ENCODE data around the gene A2ML1. TPM values are rescaled to one million over a fixed set of nuclear protein-coding genes. Genes with fewer than 3 reads are reported as not detected.

The A2ML1 gene
- total and polyA plus RNA-seq, 2 donors, result 0.11 to 4.1 TPM

GRCh38 chr12:8823565-8824300 lies 1.3 kb downstream of the A2ML1 start:
- no peak overlapping the region for H3K4me3 ChIP-seq (ENCODE audit: low read depth, low read length)
- DNase-seq (ENCODE audit: extremely low spot score), result no peak
- WGBS, result 27% methylated on average over 8 of the region's 8 CpGs

GRCh38 chr12:8827551-8828256 lies 5.3 kb downstream of the A2ML1 start:
- 87% methylated on average over 4 of the region's 4 CpGs for WGBS
- no peak overlapping the region for H3K27ac ChIP-seq (ENCODE audit: low read depth)
- DNase-seq (ENCODE audit: extremely low spot score), result no peak

More at GRCh38 chr12:8823565-8824300, 1.3 kb downstream of the A2ML1 start:
- H3K4me1 ChIP-seq (ENCODE audit: insufficient read depth), result no peaks in the 10 kb centered on the region
- H3K36me3 ChIP-seq (ENCODE audit: insufficient read depth), result no peaks in the 10 kb centered on the region
- H3K27ac ChIP-seq (ENCODE audit: low read depth), result no peak overlapping the region

GRCh38 chr12:8828257-8829124 lies 6.1 kb downstream of the A2ML1 start:
- Histone ChIP-seq H3K36me3 (ENCODE audit: insufficient read depth) (no peaks in the 10 kb centered on the region), H3K27ac (ENCODE audit: low read depth) (no peak overlapping the region), H3K4me1 (ENCODE audit: insufficient read depth) (no peaks in the 10 kb centered on the region), H3K4me3 (ENCODE audit: low read depth, low read length) (no peak overlapping the region)
- DNase-seq (ENCODE audit: extremely low spot score), result no peak
- WGBS, result 79% methylated on average over 9 of the region's 9 CpGs

More at GRCh38 chr12:8827551-8828256, 5.3 kb downstream of the A2ML1 start:
- no peak overlapping the region for H3K4me3 ChIP-seq (ENCODE audit: low read depth, low read length)
- no peaks in the 10 kb centered on the region for H3K36me3 ChIP-seq (ENCODE audit: insufficient read depth)
- no peaks in the 10 kb centered on the region for H3K4me1 ChIP-seq (ENCODE audit: insufficient read depth)

- peak; percentile 63 for DNase-seq (ENCODE audit: extremely low spot score)
- WGBS, result 68% methylated on average over 5 of the region's 5 CpGs
- Histone ChIP-seq H3K4me3 (ENCODE audit: low read depth, low read length) (no peak overlapping the region), H3K4me1 (ENCODE audit: insufficient read depth) (no peaks in the 10 kb centered on the region), H3K36me3 (ENCODE audit: insufficient read depth) (no peaks in the 10 kb centered on the region), H3K27ac (ENCODE audit: low read depth) (no peak overlapping the region)
Measured at GRCh38 chr12:8829125-8829518, 6.7 kb downstream of the A2ML1 start.

- Histone ChIP-seq H3K36me3 (ENCODE audit: insufficient read depth) (no peaks in the 10 kb centered on the region), H3K4me3 (ENCODE audit: low read depth, low read length) (no peak overlapping the region), H3K27ac (ENCODE audit: low read depth) (no peak overlapping the region), H3K4me1 (ENCODE audit: insufficient read depth) (no peaks in the 10 kb centered on the region)
- DNase-seq (ENCODE audit: extremely low spot score), result no peak
- WGBS, result 89% methylated on average over 7 of the region's 7 CpGs
Measured at GRCh38 chr12:8829621-8830020, 7.2 kb downstream of the A2ML1 start.

- H3K4me3 ChIP-seq (ENCODE audit: low read depth, low read length), result no peak overlapping the region
- no peaks in the 10 kb centered on the region for H3K4me1 ChIP-seq (ENCODE audit: insufficient read depth)
- H3K27ac ChIP-seq (ENCODE audit: low read depth), result no peak overlapping the region
- 79% methylated on average over 9 of the region's 9 CpGs for WGBS
- no peak for DNase-seq (ENCODE audit: extremely low spot score)
- no peaks in the 10 kb centered on the region for H3K36me3 ChIP-seq (ENCODE audit: insufficient read depth)
Measured at GRCh38 chr12:8831116-8831515, 8.7 kb downstream of the A2ML1 start.

- Histone ChIP-seq H3K36me3 (ENCODE audit: insufficient read depth) (no peaks in the 10 kb centered on the region), H3K4me1 (ENCODE audit: insufficient read depth) (no peaks in the 10 kb centered on the region), H3K4me3 (ENCODE audit: low read depth, low read length) (no peak overlapping the region), H3K27ac (ENCODE audit: low read depth) (no peak overlapping the region)
- DNase-seq (ENCODE audit: extremely low spot score), result no peak
- WGBS, result 79% methylated on average over 6 of the region's 6 CpGs
Measured at GRCh38 chr12:8832500-8832899, 10.1 kb downstream of the A2ML1 start.

GRCh38 chr12:8834230-8834629 lies 11.8 kb downstream of the A2ML1 start:
- Histone ChIP-seq H3K4me1 (ENCODE audit: insufficient read depth) (no peaks in the 10 kb centered on the region), H3K27ac (ENCODE audit: low read depth) (no peak overlapping the region), H3K4me3 (ENCODE audit: low read depth, low read length) (no peak overlapping the region), H3K36me3 (ENCODE audit: insufficient read depth) (no peaks in the 10 kb centered on the region)
- WGBS, result 48% methylated on average over 1 of the region's 1 CpG
- no peak for DNase-seq (ENCODE audit: extremely low spot score)

- Histone ChIP-seq H3K27ac (ENCODE audit: low read depth) (no peak overlapping the region), H3K4me3 (ENCODE audit: low read depth, low read length) (no peak overlapping the region), H3K36me3 (ENCODE audit: insufficient read depth) (no peaks in the 10 kb centered on the region), H3K4me1 (ENCODE audit: insufficient read depth) (no peaks in the 10 kb centered on the region)
- WGBS, result 93% methylated on average over 9 of the region's 9 CpGs
- no peak for DNase-seq (ENCODE audit: extremely low spot score)
Measured at GRCh38 chr12:8837291-8837690, 14.9 kb downstream of the A2ML1 start.

GRCh38 chr12:8840321-8840720 lies 17.9 kb downstream of the A2ML1 start:
- WGBS, result 97% methylated on average over 7 of the region's 7 CpGs
- Histone ChIP-seq H3K36me3 (ENCODE audit: insufficient read depth) (no peaks in the 10 kb centered on the region), H3K27ac (ENCODE audit: low read depth) (no peak overlapping the region), H3K4me3 (ENCODE audit: low read depth, low read length) (no peak overlapping the region), H3K4me1 (ENCODE audit: insufficient read depth) (no peaks in the 10 kb centered on the region)
- no peak for DNase-seq (ENCODE audit: extremely low spot score)

GRCh38 chr12:8840938-8841633 lies 18.7 kb downstream of the A2ML1 start:
- Histone ChIP-seq H3K4me3 (ENCODE audit: low read depth, low read length) (no peak overlapping the region), H3K4me1 (ENCODE audit: insufficient read depth) (no peaks in the 10 kb centered on the region), H3K27ac (ENCODE audit: low read depth) (no peak overlapping the region), H3K36me3 (ENCODE audit: insufficient read depth) (no peaks in the 10 kb centered on the region)
- 62% methylated on average over 8 of the region's 8 CpGs for WGBS
- DNase-seq (ENCODE audit: extremely low spot score), result no peak

GRCh38 chr12:8841778-8842177 lies 19.4 kb downstream of the A2ML1 start:
- no peak for DNase-seq (ENCODE audit: extremely low spot score)
- Histone ChIP-seq H3K4me3 (ENCODE audit: low read depth, low read length) (no peak overlapping the region), H3K36me3 (ENCODE audit: insufficient read depth) (no peaks in the 10 kb centered on the region), H3K4me1 (ENCODE audit: insufficient read depth) (no peaks in the 10 kb centered on the region), H3K27ac (ENCODE audit: low read depth) (no peak overlapping the region)
- WGBS, result 77% methylated on average over 4 of the region's 4 CpGs

GRCh38 chr12:8844665-8845064 lies 22.2 kb downstream of the A2ML1 start:
- DNase-seq (ENCODE audit: extremely low spot score), result no peak
- Histone ChIP-seq H3K27ac (ENCODE audit: low read depth) (no peak overlapping the region), H3K36me3 (ENCODE audit: insufficient read depth) (no peaks in the 10 kb centered on the region), H3K4me1 (ENCODE audit: insufficient read depth) (no peaks in the 10 kb centered on the region), H3K4me3 (ENCODE audit: low read depth, low read length) (no peak overlapping the region)
- 23% methylated on average over 11 of the region's 11 CpGs for WGBS
